Duodenal mucosa (tissue), 2 donors: Measurements from ENCODE around the gene PDE11A.

Experiments used
- H3K27ac ChIP-seq: one replicate; pipeline ENCODE4 v1.7.0; 2013; ENCODE audit warnings: low read depth, low read length
- H3K27me3 ChIP-seq, 2 donors: one replicate each; pipeline ENCODE4 v1.7.0; 2013; ENCODE audit warnings: low read length in 2 of 2, control low read depth in 1 of 2; ENCODE audit not compliant: insufficient read depth in 2 of 2, control insufficient read depth in 1 of 2
- H3K36me3 ChIP-seq, 2 donors: one replicate each; pipeline ENCODE4 v1.7.0; 2013; ENCODE audit warnings: low read length in 2 of 2, control low read depth in 1 of 2; ENCODE audit not compliant: insufficient read depth in 2 of 2, control insufficient read depth in 1 of 2
- H3K4me1 ChIP-seq, 2 donors: one replicate each; pipeline ENCODE4 v1.7.0; 2013; ENCODE audit warnings: low read length in 2 of 2, control low read depth in 1 of 2; ENCODE audit not compliant: insufficient read depth in 2 of 2, control insufficient read depth in 1 of 2
- H3K4me3 ChIP-seq, 2 donors: one replicate each; pipeline ENCODE4 v1.7.0; 2013; ENCODE audit warnings: low read length in 2 of 2, low read depth in 1 of 2
- H3K9ac ChIP-seq, 2 donors: one replicate each; pipeline ENCODE4 v1.7.0; 2013; ENCODE audit warnings: low read length in 2 of 2, low read depth in 1 of 2
- H3K9me3 ChIP-seq, 2 donors: one replicate each; pipeline ENCODE4 v1.7.0; 2013; ENCODE audit warnings: low read length in 2 of 2, control low read depth in 1 of 2; ENCODE audit not compliant: control insufficient read depth in 1 of 2

The PDE11A gene

DNA sequence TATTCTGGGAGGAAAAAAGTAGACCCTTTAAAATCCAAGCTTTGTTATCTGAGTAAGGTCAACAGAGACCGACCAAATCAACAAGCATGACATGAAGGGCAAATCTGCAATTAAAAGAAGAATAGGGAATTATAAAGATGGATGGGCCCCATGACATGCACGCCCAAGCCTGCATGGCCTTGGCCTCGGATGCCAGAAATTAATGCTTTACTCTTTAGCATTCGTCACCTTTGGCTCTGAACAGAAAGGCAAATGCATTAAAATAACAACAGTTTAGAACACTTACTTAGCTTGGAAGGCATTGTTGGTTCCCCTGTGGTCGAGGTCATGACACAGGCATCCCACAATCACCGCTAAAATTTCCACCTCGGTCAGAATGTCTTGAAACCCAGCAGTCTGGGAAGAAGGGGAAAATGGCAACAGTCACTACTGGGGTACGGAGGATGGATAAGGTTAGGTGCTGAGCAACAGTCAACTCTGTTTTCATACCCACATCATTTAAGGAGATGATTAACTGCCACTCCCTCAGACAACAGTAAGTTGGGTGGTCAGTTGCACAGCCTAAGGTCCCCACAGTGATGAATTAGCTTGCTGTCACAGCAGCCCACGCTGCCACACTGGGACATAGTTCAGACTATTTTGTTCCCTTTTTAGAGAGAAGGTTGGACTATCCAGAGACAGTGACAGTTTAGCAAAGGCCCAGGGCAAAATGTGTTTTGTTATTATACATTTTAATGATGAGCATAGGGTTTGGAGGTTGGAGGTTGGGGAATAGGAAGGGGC, 360.9 kb downstream of the PDE11A start:
- no peak overlapping the region for H3K4me3 ChIP-seq
- no peak overlapping the region for H3K27ac ChIP-seq
- H3K27me3 ChIP-seq = no peaks in the 10 kb centered on the region
- no peaks in the 10 kb centered on the region for H3K36me3 ChIP-seq
- no peaks in the 10 kb centered on the region for H3K4me1 ChIP-seq
- no peak overlapping the region for H3K9ac ChIP-seq
- no peaks in the 10 kb centered on the region for H3K9me3 ChIP-seq

DNA sequence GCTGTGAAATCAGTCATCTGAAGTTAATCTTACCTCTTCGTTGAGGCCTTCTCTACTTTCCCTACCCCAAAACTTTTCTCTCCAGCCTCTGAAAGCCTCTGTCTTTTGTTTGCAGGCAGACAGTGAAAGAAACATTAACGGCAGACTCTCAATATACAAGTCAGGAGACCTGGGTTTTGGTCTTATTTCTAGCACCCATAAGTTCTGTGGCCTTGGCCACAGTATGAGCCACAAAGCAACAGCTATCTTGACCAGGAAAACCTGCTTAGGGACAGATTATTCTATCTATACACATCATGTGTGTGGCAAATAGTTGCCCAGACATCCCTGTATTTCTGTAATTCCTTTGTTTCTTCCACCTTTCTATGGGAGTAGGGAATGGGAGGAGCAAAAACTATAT, 361.7 kb downstream of the PDE11A start:
- Histone ChIP-seq H3K4me3 (no peak overlapping the region), H3K9me3 (no peaks in the 10 kb centered on the region)

GRCh38 chr2:177709986-177710401, 362.6 kb downstream of the PDE11A start:
- Histone ChIP-seq H3K27me3 (no peaks in the 10 kb centered on the region), H3K36me3 (no peaks in the 10 kb centered on the region), H3K9me3 (no peaks in the 10 kb centered on the region), H3K4me3 (no peak overlapping the region), H3K4me1 (no peaks in the 10 kb centered on the region), H3K9ac (no peak overlapping the region), H3K27ac (no peak overlapping the region)

More for the DNA sequence above, 361.7 kb downstream of the PDE11A start:
- H3K9ac ChIP-seq = no peak overlapping the region
- no peaks in the 10 kb centered on the region for H3K4me1 ChIP-seq
- no peaks in the 10 kb centered on the region for H3K27me3 ChIP-seq
- H3K27ac ChIP-seq = no peak overlapping the region
- H3K36me3 ChIP-seq = no peaks in the 10 kb centered on the region

GRCh38 chr2:177708660-177709444, 363.7 kb downstream of the PDE11A start:
- Histone ChIP-seq H3K9me3 (no peaks in the 10 kb centered on the region), H3K27me3 (no peaks in the 10 kb centered on the region), H3K27ac (no peak overlapping the region), H3K9ac (no peak overlapping the region), H3K4me3 (no peak overlapping the region), H3K36me3 (no peaks in the 10 kb centered on the region), H3K4me1 (no peaks in the 10 kb centered on the region)

DNA sequence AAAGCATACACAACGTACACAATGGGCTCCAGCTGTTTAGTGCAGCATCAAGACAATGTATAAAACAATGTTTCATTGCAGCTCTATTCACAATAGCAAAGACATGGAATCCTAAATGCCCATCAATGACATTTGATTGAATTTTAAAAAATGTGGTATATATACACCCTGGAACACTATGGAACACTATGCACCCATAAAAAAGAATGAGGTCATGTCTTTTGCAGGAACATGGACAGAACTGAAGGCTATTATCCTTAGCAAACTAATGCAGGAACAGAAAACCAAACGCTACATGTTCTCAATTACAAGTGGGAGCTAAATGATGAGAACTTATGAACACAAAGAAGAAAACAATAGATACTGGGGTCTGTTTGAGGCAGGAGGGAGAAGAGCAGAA, 364.5 kb downstream of the PDE11A start:
- Histone ChIP-seq H3K27me3 (no peaks in the 10 kb centered on the region), H3K9me3 (no peaks in the 10 kb centered on the region), H3K27ac (no peak overlapping the region), H3K4me3 (no peak overlapping the region), H3K4me1 (no peaks in the 10 kb centered on the region), H3K9ac (no peak overlapping the region), H3K36me3 (no peaks in the 10 kb centered on the region)

DNA sequence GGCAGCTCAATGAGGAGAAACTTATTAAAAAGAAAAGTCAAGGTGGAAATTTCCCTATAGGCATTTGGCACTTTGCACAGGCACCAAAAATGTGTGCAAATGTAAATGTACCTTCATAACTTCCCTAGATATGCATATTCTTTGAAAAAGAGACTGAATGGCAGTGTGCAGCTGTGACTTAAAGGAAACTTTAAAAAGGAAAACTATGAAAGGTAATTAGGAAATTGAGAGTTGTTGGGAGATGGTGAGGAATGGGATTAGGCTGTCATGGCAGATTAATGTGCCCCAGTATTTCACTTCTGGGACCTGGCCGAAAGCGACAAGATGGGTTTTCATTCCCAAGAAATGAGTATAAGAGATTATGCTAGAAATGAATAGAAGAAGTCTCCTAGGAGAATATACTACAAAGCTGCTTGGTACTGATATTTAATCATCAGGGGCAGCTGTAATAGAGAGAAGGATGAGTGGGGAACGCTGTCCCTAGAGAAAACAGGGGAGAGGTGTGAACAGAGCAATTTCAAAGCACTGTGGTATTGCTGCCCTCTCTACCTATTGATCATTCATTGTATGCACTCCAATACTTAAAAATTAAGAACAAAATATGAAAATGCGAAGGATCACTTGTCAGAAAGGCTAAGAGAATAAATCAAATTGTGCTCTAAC, 366.9 kb downstream of the PDE11A start:
- no peaks in the 10 kb centered on the region for H3K4me1 ChIP-seq
- no peak overlapping the region for H3K9ac ChIP-seq

GRCh38 chr2:177703159-177703558, 369.4 kb downstream of the PDE11A start:
- no peaks in the 10 kb centered on the region for H3K9me3 ChIP-seq
- no peak overlapping the region for H3K27ac ChIP-seq
- no peaks in the 10 kb centered on the region for H3K27me3 ChIP-seq
- no peaks in the 10 kb centered on the region for H3K4me1 ChIP-seq
- H3K36me3 ChIP-seq = no peaks in the 10 kb centered on the region
- H3K4me3 ChIP-seq = no peak overlapping the region
- no peak overlapping the region for H3K9ac ChIP-seq

More for the DNA sequence above, 366.9 kb downstream of the PDE11A start:
- Histone ChIP-seq H3K27me3 (no peaks in the 10 kb centered on the region), H3K36me3 (no peaks in the 10 kb centered on the region), H3K27ac (no peak overlapping the region), H3K4me3 (no peak overlapping the region), H3K9me3 (no peaks in the 10 kb centered on the region)

- Histone ChIP-seq H3K4me3 (no peak overlapping the region), H3K4me1 (no peaks in the 10 kb centered on the region), H3K9ac (no peak overlapping the region), H3K27me3 (no peaks in the 10 kb centered on the region), H3K27ac (no peak overlapping the region), H3K36me3 (no peaks in the 10 kb centered on the region), H3K9me3 (no peaks in the 10 kb centered on the region)
Observed at GRCh38 chr2:177698281-177698680, 374.3 kb downstream of the PDE11A start.

GRCh38 chr2:177694348-177694747, 378.2 kb downstream of the PDE11A start:
- no peak overlapping the region for H3K4me3 ChIP-seq
- peaks cover 2 to 16% of the 10 kb centered on the region in 2 donors for H3K4me1 ChIP-seq
- no peak overlapping the region for H3K27ac ChIP-seq
- H3K36me3 ChIP-seq = no peaks in the 10 kb centered on the region
- no peaks in the 10 kb centered on the region for H3K27me3 ChIP-seq
- no peak overlapping the region for H3K9ac ChIP-seq
- no peaks in the 10 kb centered on the region for H3K9me3 ChIP-seq
